GM23338 (cell line): Measurements from ENCODE around the gene SLC44A4. TPM values are rescaled to one million over a fixed set of nuclear protein-coding genes. Genes with fewer than 3 reads are reported as not detected.

Experiments used
- ATAC-seq: fragments of 200-7000 bp; cut with Tn5 transposase; 3 replicates; pipeline ENCODE4 v1.9.1; 2020
- DNase-seq: peaks from one replicate; pipeline ENCODE4 v3.0.0-alpha.2; 2015; ENCODE audit warnings: low spot score
- H2AFZ ChIP-seq: fragments of 200-600 bp; sonication (generic); 2 replicates; pipeline ENCODE4 v1.8.0; 2016; ENCODE audit warnings: antibody characterized with exemption, mild to moderate bottlenecking, moderate library complexity
- H3F3A ChIP-seq: fragments of 200-600 bp; sonication (generic); replicated peaks from 2 replicates; pipeline ENCODE4 v1.8.0; 2017; ENCODE audit warnings: antibody characterized with exemption, mixed run types, low read depth
- H3K27ac ChIP-seq: fragments of 200-600 bp; sonication (generic); 2 replicates; pipeline ENCODE4 v1.6.1; 2016; ENCODE audit warnings: low read depth
- H3K27me3 ChIP-seq: fragments of 200-600 bp; sonication (generic); 2 replicates; pipeline ENCODE4 v1.8.0; 2016; ENCODE audit warnings: mild to moderate bottlenecking, mixed run types, moderate library complexity; ENCODE audit not compliant: insufficient read depth
- H3K36me3 ChIP-seq: fragments of 200-600 bp; sonication (generic); 2 replicates; pipeline ENCODE4 v1.8.0; 2016; ENCODE audit warnings: mild to moderate bottlenecking; ENCODE audit not compliant: insufficient read depth
- H3K4me1 ChIP-seq: fragments of 200-600 bp; sonication (generic); 2 replicates; pipeline ENCODE4 v1.8.0; 2016; ENCODE audit warnings: mild to moderate bottlenecking, moderate library complexity; ENCODE audit not compliant: insufficient read depth
- H3K4me2 ChIP-seq: fragments of 200-600 bp; sonication (generic); 2 replicates; pipeline ENCODE4 v1.7.1; 2017; ENCODE audit warnings: mixed run types
- H3K4me3 ChIP-seq: fragments of 200-600 bp; sonication (generic); 2 replicates; pipeline ENCODE4 v1.6.1; 2016; ENCODE audit warnings: mixed run types
- H3K79me2 ChIP-seq: fragments of 200-600 bp; sonication (generic); replicated peaks from 2 replicates; pipeline ENCODE4 v1.8.0; 2017; ENCODE audit warnings: mild to moderate bottlenecking; ENCODE audit not compliant: insufficient read depth
- H3K9me2 ChIP-seq: fragments of 200-600 bp; sonication (generic); 2 replicates; pipeline ENCODE4 v1.8.0; 2017; ENCODE audit not compliant: insufficient read depth
- H4K20me1 ChIP-seq: fragments of 200-600 bp; sonication (generic); replicated peaks from 2 replicates; pipeline ENCODE4 v1.8.0; 2017; ENCODE audit warnings: mild to moderate bottlenecking; ENCODE audit not compliant: insufficient read depth
- H3K27ac Mint-ChIP-seq: 2 replicates; pipeline ENCODE4 v1.8.0; 2020; ENCODE audit warnings: inconsistent platforms, mild to moderate bottlenecking, moderate library complexity, mixed read lengths
- H3K27me3 Mint-ChIP-seq: 3 replicates; pipeline ENCODE4 v1.8.0; 2022; ENCODE audit warnings: low read depth, mild to moderate bottlenecking, moderate library complexity, mixed read lengths, inconsistent platforms; ENCODE audit not compliant: insufficient read depth, poor library complexity
- H3K36me3 Mint-ChIP-seq: 3 replicates; pipeline ENCODE4 v1.8.0; 2021; ENCODE audit warnings: low read depth, mild to moderate bottlenecking, inconsistent platforms, moderate library complexity, mixed read lengths
- H3K4me1 Mint-ChIP-seq: 3 replicates; pipeline ENCODE4 v1.8.0; 2020; ENCODE audit warnings: mild to moderate bottlenecking, inconsistent platforms, mixed read lengths
- H3K4me3 Mint-ChIP-seq: 3 replicates; pipeline ENCODE4 v1.8.0; 2021; ENCODE audit warnings: moderate library complexity, mild to moderate bottlenecking, inconsistent platforms, mixed read lengths
- H3K9me3 Mint-ChIP-seq: 3 replicates; pipeline ENCODE4 v1.8.0; 2020; ENCODE audit warnings: moderate library complexity, mild to moderate bottlenecking, inconsistent platforms, mixed read lengths
- CTCF ChIP-seq, 2 experiments: fragments of 200-600 bp in 1 of 2; sonication (generic) in 1 of 2; conservative IDR thresholded peaks; 2 replicates each; pipeline versions ENCODE4 v1.5.1 to v1.6.1; 2016 to 2017; ENCODE audit warnings: antibody characterized with exemption in 2 of 2, low read depth in 2 of 2, mild to moderate bottlenecking in 2 of 2, moderate library complexity in 1 of 2
- NANOG ChIP-seq: IDR thresholded peaks from 2 replicates; pipeline ENCODE4 v1.6.1; 2016; ENCODE audit warnings: antibody characterized with exemption, borderline replicate concordance
- REST ChIP-seq: IDR thresholded peaks from one replicate; pipeline ENCODE4 v1.6.1; 2018; ENCODE audit warnings: antibody characterized with exemption; ENCODE audit not compliant: unreplicated experiment
- ZNF114 ChIP-seq: fragments of 250-450 bp; sonication (Bioruptor Pico); IDR thresholded peaks from 2 replicates; pipeline ENCODE4 v1.5.0; 2020; ENCODE audit warnings: mild to moderate bottlenecking, moderate library complexity
- ZNF331 ChIP-seq: fragments of 250-450 bp; sonication (Bioruptor Pico); IDR thresholded peaks from 2 replicates; pipeline ENCODE4 v1.5.0; 2020; ENCODE audit warnings: low read depth, mild to moderate bottlenecking, moderate library complexity
- polyA plus RNA-seq: library from polyadenylated mRNA; unstranded; fragments of >200 nt; fragmentation: Nextera tagmentation; extraction: Ambion mirVana; gene quantifications from 2 replicates; pipeline ENCODE4 v1.2.1, GENCODE V29; 2016
- total RNA-seq: library from RNA; depleted of rRNA; stranded (reverse); fragments of >200 nt; shearing (Covaris generic); gene quantifications from 2 replicates; pipeline ENCODE4 v1.2.3, GENCODE V29; 2014

The SLC44A4 gene
- total and polyA plus RNA-seq, 2 experiments from 2014 or later: 1.1 to 3.7 TPM

DNA sequence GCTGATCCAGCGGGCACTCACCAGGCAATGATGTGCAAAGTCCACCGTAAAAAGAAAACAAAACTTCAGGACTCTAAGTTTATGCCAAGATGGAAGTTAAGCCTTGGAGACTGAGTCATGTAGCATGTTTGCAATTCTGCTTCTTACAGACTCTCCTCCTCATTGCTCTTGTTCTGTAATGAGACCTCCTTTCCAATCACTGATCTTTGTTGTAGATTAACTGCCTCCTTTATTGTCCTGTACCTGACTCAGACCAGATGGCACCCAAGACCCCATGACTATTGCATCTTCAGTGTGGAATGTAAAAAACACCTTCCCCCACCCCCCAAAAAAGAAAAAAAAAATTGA is 27.3 kb downstream of the SLC44A4 start:
- no peak overlapping the region for H3K27ac Mint-ChIP-seq
- no peaks in the 10 kb centered on the region for H3K4me1 Mint-ChIP-seq
- Histone ChIP-seq H3K4me2 (peak overlapping the region; percentile 78), H3K4me1 (0 out of 2 replicates have a peak, but pooled peaks cover 3% of the 10 kb centered on the region), H3K9me2 (no peaks in the 10 kb centered on the region), H3F3A (peaks cover 8% of the 10 kb centered on the region; the same call in 1 of the 2 replicates), H3K36me3 (no peaks in the 10 kb centered on the region), H3K27ac (no peak overlapping the region), H2AFZ (peak overlapping the region; percentile 92; the same call in 1 of the 2 replicates), H4K20me1 (no peaks in the 10 kb centered on the region), H3K4me3 (peak overlapping the region; percentile 43), H3K79me2 (no peaks in the 10 kb centered on the region), H3K27me3 (no peaks in the 10 kb centered on the region)
- ATAC-seq: no peak
- H3K27me3 Mint-ChIP-seq: peaks cover 3% of the 10 kb centered on the region
- DNase-seq: no peak
- H3K9me3 Mint-ChIP-seq: peaks cover 22% of the 10 kb centered on the region
- no peak overlapping the region; the same call in 2 of the 3 replicates for H3K4me3 Mint-ChIP-seq
- no peak for TF ChIP-seq NANOG
- H3K36me3 Mint-ChIP-seq: peaks cover 20% of the 10 kb centered on the region

GRCh38 chr6:31850765-31851484 is 27.9 kb downstream of the SLC44A4 start:
- Histone ChIP-seq H3K4me2 (peak overlapping the region; percentile 78; the same call in 1 of the 2 replicates), H3K4me3 (no peak overlapping the region; the same call in 1 of the 2 replicates), H3K4me1 (0 out of 2 replicates have a peak, but pooled peaks cover 3% of the 10 kb centered on the region), H4K20me1 (no peaks in the 10 kb centered on the region), H3K36me3 (no peaks in the 10 kb centered on the region), H3K27me3 (no peaks in the 10 kb centered on the region), H3F3A (peaks cover 8% of the 10 kb centered on the region; the same call in 1 of the 2 replicates), H3K9me2 (no peaks in the 10 kb centered on the region), H3K79me2 (no peaks in the 10 kb centered on the region), H3K27ac (no peak overlapping the region), H2AFZ (peak overlapping the region; percentile 92; the same call in 1 of the 2 replicates)
- DNase-seq (no peak), ATAC-seq (no peak)
- TF ChIP-seq ZNF114 (CRISPR knock-in tag): no peak
- TF ChIP-seq NANOG: no peak
- TF ChIP-seq ZNF331 (CRISPR knock-in tag): no peak
- no peak for TF ChIP-seq REST
- no peak for TF ChIP-seq CTCF (conservative IDR thresholded peaks at IDR 0.05; ENCODE audit: low read depth in 2 of 2)
- Mint-ChIP-seq H3K4me3 (no peak overlapping the region), H3K27me3 (peaks cover 3% of the 10 kb centered on the region), H3K4me1 (no peaks in the 10 kb centered on the region), H3K27ac (no peak overlapping the region), H3K9me3 (peaks cover 21% of the 10 kb centered on the region), H3K36me3 (peaks cover 19% of the 10 kb centered on the region)
